H9 (cell line): ENCODE measurements around the gene WDR43. TPM values are rescaled to one million over a fixed set of nuclear protein-coding genes. Genes with fewer than 3 reads are reported as not detected.

Experiments used
- DNase-seq: peaks from one replicate; pipeline ENCODE4 v3.0.0-alpha.2; 2017
- H2AFZ ChIP-seq: one replicate; pipeline ENCODE4 v1.6.1; 2013; ENCODE audit warnings: mild to moderate bottlenecking, low read length, control low read depth, moderate library complexity
- H2AK5ac ChIP-seq: 2 replicates; pipeline ENCODE4 v1.6.1; 2013; ENCODE audit warnings: low read length, control low read depth, mixed read lengths; ENCODE audit not compliant: insufficient read length
- H2BK120ac ChIP-seq: one replicate; pipeline ENCODE4 v1.6.1; 2013; ENCODE audit warnings: low read depth, mild to moderate bottlenecking, low read length, control low read depth, inconsistent platforms; ENCODE audit not compliant: poor library complexity, severe bottlenecking
- H2BK12ac ChIP-seq: 2 replicates; pipeline ENCODE4 v1.6.1; 2013; ENCODE audit warnings: low read length, control low read depth, mixed read lengths, low read depth; ENCODE audit not compliant: insufficient read length
- H2BK15ac ChIP-seq: 2 replicates; pipeline ENCODE4 v1.6.1; 2013; ENCODE audit warnings: low read depth, low read length, control low read depth
- H2BK20ac ChIP-seq: one replicate; pipeline ENCODE4 v1.6.1; 2013; ENCODE audit warnings: low read depth, mild to moderate bottlenecking, low read length, control low read depth, inconsistent platforms; ENCODE audit not compliant: poor library complexity, severe bottlenecking
- H2BK5ac ChIP-seq: 2 replicates; pipeline ENCODE4 v1.6.1; 2013; ENCODE audit warnings: low read length, control low read depth, mixed read lengths; ENCODE audit not compliant: insufficient read length
- H3K14ac ChIP-seq: 2 replicates; pipeline ENCODE4 v1.6.1; 2013; ENCODE audit warnings: low read length, control low read depth; ENCODE audit not compliant: insufficient read depth
- H3K18ac ChIP-seq: 2 replicates; pipeline ENCODE4 v1.6.1; 2013; ENCODE audit warnings: low read depth, mild to moderate bottlenecking, mixed read lengths, low read length, control low read depth; ENCODE audit not compliant: insufficient read length
- H3K23ac ChIP-seq: 2 replicates; pipeline ENCODE4 v1.6.1; 2013; ENCODE audit warnings: low read length, control low read depth, mixed read lengths, low read depth; ENCODE audit not compliant: insufficient read length
- H3K23me2 ChIP-seq: 2 replicates; pipeline ENCODE4 v1.6.1; 2013; ENCODE audit warnings: low read depth, mild to moderate bottlenecking, mixed read lengths, low read length, control low read depth; ENCODE audit not compliant: insufficient read length, poor library complexity, severe bottlenecking
- H3K27ac ChIP-seq: 2 replicates; pipeline ENCODE4 v1.5.1; 2013; ENCODE audit warnings: low read length, control low read depth, mixed read lengths, low read depth; ENCODE audit not compliant: insufficient read length
- H3K27me3 ChIP-seq: 2 replicates; pipeline ENCODE4 v1.6.1; 2013; ENCODE audit warnings: low read length, control low read depth, inconsistent platforms; ENCODE audit not compliant: insufficient read depth
- H3K4ac ChIP-seq: 2 replicates; pipeline ENCODE4 v1.6.1; 2013; ENCODE audit warnings: low read depth, mild to moderate bottlenecking, control low read depth, inconsistent platforms, low read length, moderate library complexity
- H3K4me1 ChIP-seq: 2 replicates; pipeline ENCODE4 v1.6.1; 2013; ENCODE audit warnings: low read length, control low read depth, inconsistent platforms; ENCODE audit not compliant: insufficient read depth
- H3K4me2 ChIP-seq: 2 replicates; pipeline ENCODE4 v1.6.1; 2013; ENCODE audit warnings: low read length, control low read depth, mixed read lengths; ENCODE audit not compliant: insufficient read length, insufficient read depth
- H3K56ac ChIP-seq: 2 replicates; pipeline ENCODE4 v1.6.1; 2013; ENCODE audit warnings: low read depth, mild to moderate bottlenecking, mixed read lengths, low read length, control low read depth; ENCODE audit not compliant: insufficient read length
- H3K79me1 ChIP-seq: 2 replicates; pipeline ENCODE4 v1.6.1; 2013; ENCODE audit warnings: low read depth, mild to moderate bottlenecking, moderate library complexity, low read length, control low read depth, inconsistent platforms; ENCODE audit not compliant: insufficient read depth, poor library complexity, severe bottlenecking
- H3K79me2 ChIP-seq: 2 replicates; pipeline ENCODE4 v1.6.1; 2013; ENCODE audit warnings: low read length, control low read depth, inconsistent platforms; ENCODE audit not compliant: insufficient read depth
- H3K9ac ChIP-seq: 2 replicates; pipeline ENCODE4 v1.6.1; 2013; ENCODE audit warnings: low read length, control low read depth, mixed read lengths; ENCODE audit not compliant: insufficient read length; ENCODE audit errors: extremely low read depth
- H3K9me3 ChIP-seq: one replicate; pipeline ENCODE4 v1.6.1; 2013; ENCODE audit warnings: low read depth, low read length, inconsistent platforms; ENCODE audit not compliant: control insufficient read depth
- H3T11ph ChIP-seq: one replicate; pipeline ENCODE4 v1.6.1; 2013; ENCODE audit warnings: mild to moderate bottlenecking, low read length, control low read depth, inconsistent platforms
- H4K20me1 ChIP-seq: one replicate; pipeline ENCODE4 v1.6.1; 2013; ENCODE audit not compliant: control insufficient read depth, insufficient read length, insufficient read depth
- H4K5ac ChIP-seq: 2 replicates; pipeline ENCODE4 v1.6.1; 2013; ENCODE audit warnings: low read depth, mild to moderate bottlenecking, mixed read lengths, low read length, control low read depth; ENCODE audit not compliant: insufficient read length
- H4K8ac ChIP-seq: replicated peaks from 2 replicates; pipeline ENCODE4 v1.6.1; 2013; ENCODE audit warnings: low read length, control low read depth, mixed read lengths, low read depth; ENCODE audit not compliant: insufficient read length
- H4K91ac ChIP-seq: 2 replicates; pipeline ENCODE4 v1.6.1; 2013; ENCODE audit warnings: low read depth, mild to moderate bottlenecking, moderate library complexity, mixed read lengths, low read length, control low read depth; ENCODE audit not compliant: insufficient read length
- H3K27ac Mint-ChIP-seq, 3 experiments: 2 replicates in 2 of 3; 3 replicates in 1 of 3; pipeline ENCODE4 v1.8.0; 2020 to 2021; ENCODE audit warnings: mixed read lengths in 3 of 3, mild to moderate bottlenecking in 1 of 3, moderate library complexity in 1 of 3
- H3K27me3 Mint-ChIP-seq: 2 replicates; pipeline ENCODE4 v1.8.0; 2021; ENCODE audit warnings: low read depth, mild to moderate bottlenecking, moderate library complexity, mixed read lengths
- H3K36me3 Mint-ChIP-seq, 3 experiments: 2 replicates in 2 of 3; 3 replicates in 1 of 3; pipeline ENCODE4 v1.8.0; 2020 to 2021; ENCODE audit warnings: low read depth in 3 of 3, mixed read lengths in 3 of 3; ENCODE audit not compliant: insufficient read depth in 1 of 3
- H3K4me1 Mint-ChIP-seq, 2 experiments: 2 replicates each; pipeline ENCODE4 v1.8.0; 2020; ENCODE audit warnings: mixed read lengths in 2 of 2
- H3K4me3 Mint-ChIP-seq, 2 experiments: 2 replicates in 1 of 2; 3 replicates in 1 of 2; pipeline ENCODE4 v1.8.0; 2020 to 2021; ENCODE audit warnings: mild to moderate bottlenecking in 2 of 2, mixed read lengths in 2 of 2, moderate library complexity in 1 of 2
- H3K9me3 Mint-ChIP-seq, 2 experiments: 2 replicates in 1 of 2; 3 replicates in 1 of 2; pipeline ENCODE4 v1.8.0; 2020; ENCODE audit warnings: mild to moderate bottlenecking in 2 of 2, mixed read lengths in 2 of 2, moderate library complexity in 1 of 2
- WGBS: extraction: QIAGEN DNeasy Blood & Tissue Kit; methylation state at CpG from one replicate; pipeline ENCODE4 v1.1.7; 2013; ENCODE audit warnings: missing lambda C conversion rate, low lambda C conversion rate, mixed read lengths; ENCODE audit not compliant: insufficient read length; ENCODE audit errors: extremely low coverage; 5-methylcytosine and 5-hydroxymethylcytosine counted together
- total RNA-seq: library from RNA; stranded (reverse); gene quantifications from 2 replicates; pipeline ENCODE4 v1.2.1, GENCODE V29; 2021
- TF ChIP-seq, protein P1 (sequence below): fragments of 200-600 bp; sonication (generic); conservative IDR thresholded peaks from 3 replicates; pipeline ENCODE4 v1.8.0; 2021; ENCODE audit warnings: antibody characterized with exemption, mild to moderate bottlenecking

The WDR43 gene
- total RNA-seq, 1 experiment from 2014 or later = 186 TPM

DNA sequence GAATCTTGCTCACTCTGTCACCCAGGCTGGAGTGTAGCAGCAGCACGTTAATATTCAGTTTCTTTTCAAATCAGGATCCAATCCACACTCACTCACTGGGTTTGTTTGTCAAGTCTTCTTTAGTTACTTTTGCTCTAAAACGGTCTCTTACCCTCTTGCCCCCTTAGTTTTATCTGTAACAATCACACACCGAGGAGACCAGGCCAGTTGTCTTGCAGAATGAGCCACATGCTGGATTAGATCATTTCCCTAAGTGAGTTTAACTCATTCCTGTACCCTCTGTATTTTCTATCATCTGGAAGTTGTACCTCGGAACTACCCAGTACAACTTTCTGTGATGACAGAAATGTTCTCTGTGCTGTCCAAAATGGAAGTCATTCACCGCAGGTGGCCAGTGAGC is 65.9 kb downstream of the WDR43 start:
- Histone ChIP-seq H2AK5ac (no peak overlapping the region), H3T11ph (no peak overlapping the region), H3K4me1 (no peaks in the 10 kb centered on the region; the same call in 1 of the 2 replicates), H3K79me2 (no peaks in the 10 kb centered on the region), H4K91ac (no peak overlapping the region), H3K9ac (peak overlapping the region; percentile 21), H3K14ac (no peak overlapping the region), H4K5ac (no peak overlapping the region), H2BK120ac (no peak overlapping the region), H3K9me3 (no peaks in the 10 kb centered on the region), H3K4me2 (no peak overlapping the region), H2BK20ac (no peak overlapping the region), H3K23me2 (no peaks in the 10 kb centered on the region), H2BK12ac (no peak overlapping the region), H3K27ac (no peak overlapping the region), H4K8ac (no peak overlapping the region), H2BK15ac (no peak overlapping the region), H3K18ac (no peak overlapping the region), H2BK5ac (no peak overlapping the region), H3K4ac (no peak overlapping the region), H3K27me3 (no peaks in the 10 kb centered on the region), H3K79me1 (no peaks in the 10 kb centered on the region), H3K56ac (no peak overlapping the region), H2AFZ (no peak overlapping the region), H3K23ac (no peak overlapping the region), H4K20me1 (no peaks in the 10 kb centered on the region)
- Mint-ChIP-seq H3K27me3 (no peaks in the 10 kb centered on the region), H3K4me3 (no peak overlapping the region), H3K27ac (no peak overlapping the region), H3K9me3 (no peaks in the 10 kb centered on the region; a peak in 1 of 5 replicates), H3K36me3 (no peaks in the 10 kb centered on the region), H3K4me1 (peaks cover 8 to 23% of the 10 kb centered on the region in 2 experiments)
- TF ChIP-seq, protein P1, sequence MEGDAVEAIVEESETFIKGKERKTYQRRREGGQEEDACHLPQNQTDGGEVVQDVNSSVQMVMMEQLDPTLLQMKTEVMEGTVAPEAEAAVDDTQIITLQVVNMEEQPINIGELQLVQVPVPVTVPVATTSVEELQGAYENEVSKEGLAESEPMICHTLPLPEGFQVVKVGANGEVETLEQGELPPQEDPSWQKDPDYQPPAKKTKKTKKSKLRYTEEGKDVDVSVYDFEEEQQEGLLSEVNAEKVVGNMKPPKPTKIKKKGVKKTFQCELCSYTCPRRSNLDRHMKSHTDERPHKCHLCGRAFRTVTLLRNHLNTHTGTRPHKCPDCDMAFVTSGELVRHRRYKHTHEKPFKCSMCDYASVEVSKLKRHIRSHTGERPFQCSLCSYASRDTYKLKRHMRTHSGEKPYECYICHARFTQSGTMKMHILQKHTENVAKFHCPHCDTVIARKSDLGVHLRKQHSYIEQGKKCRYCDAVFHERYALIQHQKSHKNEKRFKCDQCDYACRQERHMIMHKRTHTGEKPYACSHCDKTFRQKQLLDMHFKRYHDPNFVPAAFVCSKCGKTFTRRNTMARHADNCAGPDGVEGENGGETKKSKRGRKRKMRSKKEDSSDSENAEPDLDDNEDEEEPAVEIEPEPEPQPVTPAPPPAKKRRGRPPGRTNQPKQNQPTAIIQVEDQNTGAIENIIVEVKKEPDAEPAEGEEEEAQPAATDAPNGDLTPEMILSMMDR = no peak
- WGBS = no CpG with 5 or more reads among the region's 5 CpGs
- no peak for DNase-seq
